HEK293 (cell line): ENCODE measurements around the gene CELF6.

ENCODE experiments used
- BCL11A ChIP-seq: fragments of 450-650 bp; formaldehyde crosslinking; IDR thresholded peaks from 2 replicates; pipeline ENCODE4 v1.5.1; 2016; ENCODE audit warnings: low read depth, missing biosample characterization, missing genetic modification characterization
- EGR2 ChIP-seq: fragments of 450-650 bp; formaldehyde crosslinking; IDR thresholded peaks from 2 replicates; pipeline ENCODE4 v1.5.1; 2016; ENCODE audit warnings: low read depth, missing biosample characterization, missing genetic modification characterization
- GLIS2 ChIP-seq: fragments of 450-650 bp; formaldehyde crosslinking; IDR thresholded peaks from 2 replicates; pipeline ENCODE4 v1.5.1; 2016; ENCODE audit warnings: missing biosample characterization, missing genetic modification characterization
- SP2 ChIP-seq: fragments of 450-650 bp; formaldehyde crosslinking; IDR thresholded peaks from 2 replicates; pipeline ENCODE4 v1.5.1; 2016; ENCODE audit warnings: missing biosample characterization, missing genetic modification characterization
- SP7 ChIP-seq: fragments of 450-650 bp; formaldehyde crosslinking; IDR thresholded peaks from 2 replicates; pipeline ENCODE4 v1.5.1; 2016; ENCODE audit warnings: missing biosample characterization, missing genetic modification characterization
- ZBTB48 ChIP-seq: fragments of 450-650 bp; formaldehyde crosslinking; IDR thresholded peaks from 2 replicates; pipeline ENCODE4 v1.5.1; 2016; ENCODE audit warnings: missing biosample characterization, missing genetic modification characterization
- ZNF10 ChIP-seq: fragments of 450-650 bp; formaldehyde crosslinking; IDR thresholded peaks from 2 replicates; pipeline ENCODE4 v1.5.1; 2017; ENCODE audit warnings: missing biosample characterization, missing genetic modification characterization
- ZNF112 ChIP-seq: fragments of 450-650 bp; formaldehyde crosslinking; IDR thresholded peaks from 2 replicates; pipeline ENCODE4 v1.5.0; 2017; ENCODE audit warnings: missing biosample characterization, missing genetic modification characterization
- ZNF132 ChIP-seq: fragments of 450-650 bp; formaldehyde crosslinking; IDR thresholded peaks from 2 replicates; pipeline ENCODE4 v1.5.1; 2017; ENCODE audit warnings: missing biosample characterization, missing genetic modification characterization, borderline replicate concordance
- ZNF174 ChIP-seq: fragments of 450-650 bp; formaldehyde crosslinking; IDR thresholded peaks from 2 replicates; pipeline ENCODE4 v1.5.0; 2017; ENCODE audit warnings: missing biosample characterization, mild to moderate bottlenecking, missing genetic modification characterization
- ZNF391 ChIP-seq: fragments of 450-650 bp; formaldehyde crosslinking; IDR thresholded peaks from 2 replicates; pipeline ENCODE4 v1.5.1; 2016; ENCODE audit warnings: low read depth, missing biosample characterization, missing genetic modification characterization, borderline replicate concordance
- ZNF514 ChIP-seq: fragments of 450-650 bp; formaldehyde crosslinking; IDR thresholded peaks from 2 replicates; pipeline ENCODE4 v1.5.1; 2016; ENCODE audit warnings: missing biosample characterization, missing genetic modification characterization
- ZNF561 ChIP-seq: fragments of 450-650 bp; IDR thresholded peaks from 2 replicates; pipeline ENCODE4 v1.5.1; 2018; ENCODE audit warnings: missing biosample characterization, missing genetic modification characterization, borderline replicate concordance
- ZNF654 ChIP-seq: fragments of 450-650 bp; formaldehyde crosslinking; IDR thresholded peaks from 2 replicates; pipeline ENCODE4 v1.5.1; 2016; ENCODE audit warnings: low read depth, missing biosample characterization, missing genetic modification characterization
- ZNF747 ChIP-seq: fragments of 450-650 bp; formaldehyde crosslinking; IDR thresholded peaks from 2 replicates; pipeline ENCODE4 v1.5.1; 2016; ENCODE audit warnings: missing biosample characterization, missing genetic modification characterization
- ZNF777 ChIP-seq: fragments of 450-650 bp; formaldehyde crosslinking; IDR thresholded peaks from 2 replicates; pipeline ENCODE4 v1.5.1; 2017; ENCODE audit warnings: missing biosample characterization, missing genetic modification characterization, borderline replicate concordance
- ZNF785 ChIP-seq: fragments of 450-650 bp; formaldehyde crosslinking; IDR thresholded peaks from 2 replicates; pipeline ENCODE4 v1.5.1; 2016; ENCODE audit warnings: missing biosample characterization, missing genetic modification characterization
- TF ChIP-seq, protein P1 (sequence below): fragments of 450-650 bp; formaldehyde crosslinking; IDR thresholded peaks from 2 replicates; pipeline ENCODE4 v1.5.1; 2017; ENCODE audit warnings: missing biosample characterization, missing genetic modification characterization
- TF ChIP-seq, protein P2 (sequence below): fragments of 450-650 bp; formaldehyde crosslinking; IDR thresholded peaks from 2 replicates; pipeline ENCODE4 v1.5.1; 2016; ENCODE audit warnings: missing biosample characterization, missing genetic modification characterization
- TF ChIP-seq, protein P3 (sequence below): fragments of 450-650 bp; formaldehyde crosslinking; IDR thresholded peaks from 2 replicates; pipeline ENCODE4 v1.5.1; 2016; ENCODE audit warnings: missing biosample characterization, missing genetic modification characterization
- TF ChIP-seq, protein P4 (sequence below): fragments of 450-650 bp; formaldehyde crosslinking; conservative IDR thresholded peaks from 2 replicates; pipeline ENCODE4 v1.5.1; 2016; ENCODE audit warnings: low read depth, missing biosample characterization, missing genetic modification characterization
- TF ChIP-seq, protein P5 (sequence below): fragments of 450-650 bp; formaldehyde crosslinking; IDR thresholded peaks from 2 replicates; pipeline ENCODE4 v1.5.1; 2017; ENCODE audit warnings: missing biosample characterization, missing genetic modification characterization
- TF ChIP-seq, protein P6 (sequence below): fragments of 450-650 bp; formaldehyde crosslinking; IDR thresholded peaks from 2 replicates; pipeline ENCODE4 v1.5.1; 2016; ENCODE audit warnings: missing biosample characterization, missing genetic modification characterization
- TF ChIP-seq, protein P7 (sequence below): fragments of 450-650 bp; formaldehyde crosslinking; IDR thresholded peaks from 2 replicates; pipeline ENCODE4 v1.5.1; 2016; ENCODE audit warnings: missing biosample characterization, missing genetic modification characterization
- TF ChIP-seq, protein P8 (sequence below): fragments of 450-650 bp; formaldehyde crosslinking; IDR thresholded peaks from 2 replicates; pipeline ENCODE4 v1.5.1; 2016; ENCODE audit warnings: missing biosample characterization, missing genetic modification characterization

CELF6 gene

DNA sequence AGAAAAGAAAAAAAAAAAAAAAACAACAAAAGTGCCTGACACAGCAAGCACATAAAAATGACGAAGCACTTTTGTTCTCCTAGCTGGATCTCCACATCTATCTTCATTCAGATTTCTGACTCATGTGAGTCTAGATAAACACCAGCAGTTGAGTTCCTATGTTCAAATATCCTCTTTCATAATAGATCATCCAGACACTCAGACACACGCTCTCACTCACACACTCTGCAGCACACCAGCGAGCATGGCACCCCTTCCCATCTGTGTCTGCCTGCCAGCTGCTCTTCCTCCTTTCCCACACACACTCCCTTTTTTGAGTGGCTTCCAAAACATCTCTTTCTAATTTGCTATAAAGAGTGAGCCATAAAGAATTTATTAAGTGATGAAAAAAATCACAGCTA lies 19.8 kb upstream of the CELF6 start (continued):
- TF ChIP-seq, protein P1, sequence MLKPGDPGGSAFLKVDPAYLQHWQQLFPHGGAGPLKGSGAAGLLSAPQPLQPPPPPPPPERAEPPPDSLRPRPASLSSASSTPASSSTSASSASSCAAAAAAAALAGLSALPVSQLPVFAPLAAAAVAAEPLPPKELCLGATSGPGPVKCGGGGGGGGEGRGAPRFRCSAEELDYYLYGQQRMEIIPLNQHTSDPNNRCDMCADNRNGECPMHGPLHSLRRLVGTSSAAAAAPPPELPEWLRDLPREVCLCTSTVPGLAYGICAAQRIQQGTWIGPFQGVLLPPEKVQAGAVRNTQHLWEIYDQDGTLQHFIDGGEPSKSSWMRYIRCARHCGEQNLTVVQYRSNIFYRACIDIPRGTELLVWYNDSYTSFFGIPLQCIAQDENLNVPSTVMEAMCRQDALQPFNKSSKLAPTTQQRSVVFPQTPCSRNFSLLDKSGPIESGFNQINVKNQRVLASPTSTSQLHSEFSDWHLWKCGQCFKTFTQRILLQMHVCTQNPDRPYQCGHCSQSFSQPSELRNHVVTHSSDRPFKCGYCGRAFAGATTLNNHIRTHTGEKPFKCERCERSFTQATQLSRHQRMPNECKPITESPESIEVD (tag by site-specific recombination) = peak; percentile 17; the same call in 1 of the 2 replicates
- TF ChIP-seq BCL11A (tag by site-specific recombination) (no peak), ZNF174 (tag by site-specific recombination) (no peak), ZNF777 (tag by site-specific recombination) (no peak), ZNF112 (no peak), ZNF391 (tag by site-specific recombination) (no peak), GLIS2 (tag by site-specific recombination) (no peak), ZNF654 (tag by site-specific recombination) (no peak), SP2 (tag by site-specific recombination) (no peak), ZNF747 (no peak), ZBTB48 (no peak), ZNF514 (tag by site-specific recombination) (no peak), EGR2 (tag by site-specific recombination) (no peak), ZNF10 (tag by site-specific recombination) (no peak), ZNF132 (no peak), SP7 (tag by site-specific recombination) (peak; percentile 56), ZNF561 (no peak), ZNF785 (tag by site-specific recombination) (no peak)
- TF ChIP-seq, protein P2, sequence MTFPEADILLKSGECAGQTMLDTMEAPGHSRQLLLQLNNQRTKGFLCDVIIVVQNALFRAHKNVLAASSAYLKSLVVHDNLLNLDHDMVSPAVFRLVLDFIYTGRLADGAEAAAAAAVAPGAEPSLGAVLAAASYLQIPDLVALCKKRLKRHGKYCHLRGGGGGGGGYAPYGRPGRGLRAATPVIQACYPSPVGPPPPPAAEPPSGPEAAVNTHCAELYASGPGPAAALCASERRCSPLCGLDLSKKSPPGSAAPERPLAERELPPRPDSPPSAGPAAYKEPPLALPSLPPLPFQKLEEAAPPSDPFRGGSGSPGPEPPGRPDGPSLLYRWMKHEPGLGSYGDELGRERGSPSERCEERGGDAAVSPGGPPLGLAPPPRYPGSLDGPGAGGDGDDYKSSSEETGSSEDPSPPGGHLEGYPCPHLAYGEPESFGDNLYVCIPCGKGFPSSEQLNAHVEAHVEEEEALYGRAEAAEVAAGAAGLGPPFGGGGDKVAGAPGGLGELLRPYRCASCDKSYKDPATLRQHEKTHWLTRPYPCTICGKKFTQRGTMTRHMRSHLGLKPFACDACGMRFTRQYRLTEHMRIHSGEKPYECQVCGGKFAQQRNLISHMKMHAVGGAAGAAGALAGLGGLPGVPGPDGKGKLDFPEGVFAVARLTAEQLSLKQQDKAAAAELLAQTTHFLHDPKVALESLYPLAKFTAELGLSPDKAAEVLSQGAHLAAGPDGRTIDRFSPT (tag by site-specific recombination) = no peak
- TF ChIP-seq, protein P3, sequence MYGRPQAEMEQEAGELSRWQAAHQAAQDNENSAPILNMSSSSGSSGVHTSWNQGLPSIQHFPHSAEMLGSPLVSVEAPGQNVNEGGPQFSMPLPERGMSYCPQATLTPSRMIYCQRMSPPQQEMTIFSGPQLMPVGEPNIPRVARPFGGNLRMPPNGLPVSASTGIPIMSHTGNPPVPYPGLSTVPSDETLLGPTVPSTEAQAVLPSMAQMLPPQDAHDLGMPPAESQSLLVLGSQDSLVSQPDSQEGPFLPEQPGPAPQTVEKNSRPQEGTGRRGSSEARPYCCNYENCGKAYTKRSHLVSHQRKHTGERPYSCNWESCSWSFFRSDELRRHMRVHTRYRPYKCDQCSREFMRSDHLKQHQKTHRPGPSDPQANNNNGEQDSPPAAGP (tag by site-specific recombination) = peak; percentile 83; the same call in 1 of the 2 replicates
- TF ChIP-seq, protein P4, sequence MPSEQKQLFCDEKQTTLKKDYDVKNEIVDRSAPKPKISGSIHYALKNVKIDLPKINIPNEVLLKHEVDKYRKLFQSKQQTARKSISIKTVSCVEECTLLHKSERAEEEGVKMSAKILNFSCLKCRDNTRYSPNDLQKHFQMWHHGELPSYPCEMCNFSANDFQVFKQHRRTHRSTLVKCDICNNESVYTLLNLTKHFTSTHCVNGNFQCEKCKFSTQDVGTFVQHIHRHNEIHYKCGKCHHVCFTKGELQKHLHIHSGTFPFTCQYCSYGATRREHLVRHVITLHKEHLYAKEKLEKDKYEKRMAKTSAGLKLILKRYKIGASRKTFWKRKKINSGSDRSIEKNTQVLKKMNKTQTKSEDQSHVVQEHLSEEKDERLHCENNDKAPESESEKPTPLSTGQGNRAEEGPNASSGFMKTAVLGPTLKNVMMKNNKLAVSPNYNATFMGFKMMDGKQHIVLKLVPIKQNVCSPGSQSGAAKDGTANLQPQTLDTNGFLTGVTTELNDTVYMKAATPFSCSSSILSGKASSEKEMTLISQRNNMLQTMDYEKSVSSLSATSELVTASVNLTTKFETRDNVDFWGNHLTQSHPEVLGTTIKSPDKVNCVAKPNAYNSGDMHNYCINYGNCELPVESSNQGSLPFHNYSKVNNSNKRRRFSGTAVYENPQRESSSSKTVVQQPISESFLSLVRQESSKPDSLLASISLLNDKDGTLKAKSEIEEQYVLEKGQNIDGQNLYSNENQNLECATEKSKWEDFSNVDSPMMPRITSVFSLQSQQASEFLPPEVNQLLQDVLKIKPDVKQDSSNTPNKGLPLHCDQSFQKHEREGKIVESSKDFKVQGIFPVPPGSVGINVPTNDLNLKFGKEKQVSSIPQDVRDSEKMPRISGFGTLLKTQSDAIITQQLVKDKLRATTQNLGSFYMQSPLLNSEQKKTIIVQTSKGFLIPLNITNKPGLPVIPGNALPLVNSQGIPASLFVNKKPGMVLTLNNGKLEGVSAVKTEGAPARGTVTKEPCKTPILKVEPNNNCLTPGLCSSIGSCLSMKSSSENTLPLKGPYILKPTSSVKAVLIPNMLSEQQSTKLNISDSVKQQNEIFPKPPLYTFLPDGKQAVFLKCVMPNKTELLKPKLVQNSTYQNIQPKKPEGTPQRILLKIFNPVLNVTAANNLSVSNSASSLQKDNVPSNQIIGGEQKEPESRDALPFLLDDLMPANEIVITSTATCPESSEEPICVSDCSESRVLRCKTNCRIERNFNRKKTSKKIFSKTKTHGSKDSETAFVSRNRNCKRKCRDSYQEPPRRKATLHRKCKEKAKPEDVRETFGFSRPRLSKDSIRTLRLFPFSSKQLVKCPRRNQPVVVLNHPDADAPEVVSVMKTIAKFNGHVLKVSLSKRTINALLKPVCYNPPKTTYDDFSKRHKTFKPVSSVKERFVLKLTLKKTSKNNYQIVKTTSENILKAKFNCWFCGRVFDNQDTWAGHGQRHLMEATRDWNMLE (tag by site-specific recombination) = no peak
- TF ChIP-seq, protein P5, sequence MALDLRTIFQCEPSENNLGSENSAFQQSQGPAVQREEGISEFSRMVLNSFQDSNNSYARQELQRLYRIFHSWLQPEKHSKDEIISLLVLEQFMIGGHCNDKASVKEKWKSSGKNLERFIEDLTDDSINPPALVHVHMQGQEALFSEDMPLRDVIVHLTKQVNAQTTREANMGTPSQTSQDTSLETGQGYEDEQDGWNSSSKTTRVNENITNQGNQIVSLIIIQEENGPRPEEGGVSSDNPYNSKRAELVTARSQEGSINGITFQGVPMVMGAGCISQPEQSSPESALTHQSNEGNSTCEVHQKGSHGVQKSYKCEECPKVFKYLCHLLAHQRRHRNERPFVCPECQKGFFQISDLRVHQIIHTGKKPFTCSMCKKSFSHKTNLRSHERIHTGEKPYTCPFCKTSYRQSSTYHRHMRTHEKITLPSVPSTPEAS (tag by site-specific recombination) = no peak
- TF ChIP-seq, protein P6, sequence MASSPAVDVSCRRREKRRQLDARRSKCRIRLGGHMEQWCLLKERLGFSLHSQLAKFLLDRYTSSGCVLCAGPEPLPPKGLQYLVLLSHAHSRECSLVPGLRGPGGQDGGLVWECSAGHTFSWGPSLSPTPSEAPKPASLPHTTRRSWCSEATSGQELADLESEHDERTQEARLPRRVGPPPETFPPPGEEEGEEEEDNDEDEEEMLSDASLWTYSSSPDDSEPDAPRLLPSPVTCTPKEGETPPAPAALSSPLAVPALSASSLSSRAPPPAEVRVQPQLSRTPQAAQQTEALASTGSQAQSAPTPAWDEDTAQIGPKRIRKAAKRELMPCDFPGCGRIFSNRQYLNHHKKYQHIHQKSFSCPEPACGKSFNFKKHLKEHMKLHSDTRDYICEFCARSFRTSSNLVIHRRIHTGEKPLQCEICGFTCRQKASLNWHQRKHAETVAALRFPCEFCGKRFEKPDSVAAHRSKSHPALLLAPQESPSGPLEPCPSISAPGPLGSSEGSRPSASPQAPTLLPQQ = no peak
- TF ChIP-seq, protein P7, sequence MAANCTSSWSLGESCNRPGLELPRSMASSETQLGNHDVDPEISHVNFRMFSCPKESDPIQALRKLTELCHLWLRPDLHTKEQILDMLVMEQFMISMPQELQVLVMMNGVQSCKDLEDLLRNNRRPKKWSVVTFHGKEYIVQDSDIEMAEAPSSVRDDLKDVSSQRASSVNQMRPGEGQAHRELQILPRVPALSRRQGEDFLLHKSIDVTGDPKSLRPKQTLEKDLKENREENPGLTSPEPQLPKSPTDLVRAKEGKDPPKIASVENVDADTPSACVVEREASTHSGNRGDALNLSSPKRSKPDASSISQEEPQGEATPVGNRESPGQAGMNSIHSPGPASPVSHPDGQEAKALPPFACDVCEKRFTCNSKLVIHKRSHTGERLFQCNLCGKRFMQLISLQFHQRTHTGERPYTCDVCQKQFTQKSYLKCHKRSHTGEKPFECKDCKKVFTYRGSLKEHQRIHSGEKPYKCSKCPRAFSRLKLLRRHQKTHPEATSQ = no peak
- TF ChIP-seq, protein P8, sequence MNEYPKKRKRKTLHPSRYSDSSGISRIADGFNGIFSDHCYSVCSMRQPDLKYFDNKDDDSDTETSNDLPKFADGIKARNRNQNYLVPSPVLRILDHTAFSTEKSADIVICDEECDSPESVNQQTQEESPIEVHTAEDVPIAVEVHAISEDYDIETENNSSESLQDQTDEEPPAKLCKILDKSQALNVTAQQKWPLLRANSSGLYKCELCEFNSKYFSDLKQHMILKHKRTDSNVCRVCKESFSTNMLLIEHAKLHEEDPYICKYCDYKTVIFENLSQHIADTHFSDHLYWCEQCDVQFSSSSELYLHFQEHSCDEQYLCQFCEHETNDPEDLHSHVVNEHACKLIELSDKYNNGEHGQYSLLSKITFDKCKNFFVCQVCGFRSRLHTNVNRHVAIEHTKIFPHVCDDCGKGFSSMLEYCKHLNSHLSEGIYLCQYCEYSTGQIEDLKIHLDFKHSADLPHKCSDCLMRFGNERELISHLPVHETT = peak; percentile 71; the same call in 1 of the 2 replicates
